Testis (tissue), 2 donors: Measurements from ENCODE around the gene CBFB.

Experiments
- POLR2A ChIP-seq: fragments of 450-650 bp; IDR thresholded peaks from one replicate; pipeline ENCODE4 v1.6.1; 2017; ENCODE audit warnings: antibody characterized with exemption, mild to moderate bottlenecking, moderate library complexity
- TF ChIP-seq, protein P1 (sequence below), 3 experiments: fragments of 450-650 bp in 2 of 3; fragments of 200-600 bp in 1 of 3; sonication (generic) in 1 of 3; IDR thresholded peaks; one replicate each; pipeline ENCODE4 v1.5.1; 2016 to 2019; ENCODE audit warnings: antibody characterized with exemption in 3 of 3, mild to moderate bottlenecking in 2 of 3, moderate library complexity in 1 of 3

DNA sequence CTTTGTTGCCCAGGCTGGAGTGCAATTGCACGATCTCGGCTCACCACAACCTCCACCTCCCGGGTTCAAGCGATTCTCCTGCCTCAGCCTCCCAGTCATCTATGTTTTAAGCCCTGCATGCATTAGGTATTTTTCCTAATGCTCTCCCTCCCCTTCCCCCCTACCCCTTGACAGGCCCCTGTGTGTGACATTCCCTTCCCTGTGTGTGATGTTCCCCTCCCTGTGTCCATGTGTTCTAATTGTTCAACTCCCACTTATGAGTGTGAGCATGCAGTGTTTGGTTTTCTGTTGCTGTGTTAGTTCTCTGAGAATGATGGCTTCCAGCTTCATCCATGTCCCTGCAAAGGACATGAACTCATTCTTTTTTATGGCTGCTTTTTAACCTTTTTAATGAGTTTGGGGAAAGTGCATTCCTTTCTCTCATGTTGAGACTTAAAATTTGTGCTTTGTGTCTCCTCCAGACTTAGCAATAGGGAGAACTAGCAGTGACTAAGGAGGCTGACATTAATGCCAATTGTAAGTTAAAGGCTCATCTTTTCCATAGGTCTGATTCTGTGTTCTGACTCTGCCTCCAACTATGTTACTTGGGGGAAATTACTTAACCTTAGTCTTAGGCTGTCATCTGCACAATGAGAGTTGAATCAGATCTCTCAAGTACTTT lies 63.1 kb downstream of the CBFB start:
- TF ChIP-seq, protein P1, sequence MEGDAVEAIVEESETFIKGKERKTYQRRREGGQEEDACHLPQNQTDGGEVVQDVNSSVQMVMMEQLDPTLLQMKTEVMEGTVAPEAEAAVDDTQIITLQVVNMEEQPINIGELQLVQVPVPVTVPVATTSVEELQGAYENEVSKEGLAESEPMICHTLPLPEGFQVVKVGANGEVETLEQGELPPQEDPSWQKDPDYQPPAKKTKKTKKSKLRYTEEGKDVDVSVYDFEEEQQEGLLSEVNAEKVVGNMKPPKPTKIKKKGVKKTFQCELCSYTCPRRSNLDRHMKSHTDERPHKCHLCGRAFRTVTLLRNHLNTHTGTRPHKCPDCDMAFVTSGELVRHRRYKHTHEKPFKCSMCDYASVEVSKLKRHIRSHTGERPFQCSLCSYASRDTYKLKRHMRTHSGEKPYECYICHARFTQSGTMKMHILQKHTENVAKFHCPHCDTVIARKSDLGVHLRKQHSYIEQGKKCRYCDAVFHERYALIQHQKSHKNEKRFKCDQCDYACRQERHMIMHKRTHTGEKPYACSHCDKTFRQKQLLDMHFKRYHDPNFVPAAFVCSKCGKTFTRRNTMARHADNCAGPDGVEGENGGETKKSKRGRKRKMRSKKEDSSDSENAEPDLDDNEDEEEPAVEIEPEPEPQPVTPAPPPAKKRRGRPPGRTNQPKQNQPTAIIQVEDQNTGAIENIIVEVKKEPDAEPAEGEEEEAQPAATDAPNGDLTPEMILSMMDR (IDR thresholded peaks at IDR 0.05) = no peak
- no peak for TF ChIP-seq POLR2A
